ENCODE measurements around the gene PIP4P1. TPM values are rescaled to one million over a fixed set of nuclear protein-coding genes. Genes with fewer than 3 reads are reported as not detected.

Gene PIP4P1
- total RNA-seq, 2 experiments from 2014 or later, result 21.0 to 27.3 TPM

- DNase-seq (no peak), ATAC-seq (peak; percentile 64)
- Mint-ChIP-seq H3K36me3 (ENCODE audit: low read depth) (no peaks in the 10 kb centered on the region), H3K4me1 (ENCODE audit: low read depth) (peaks cover 55% of the 10 kb centered on the region), H3K4me3 (no peak overlapping the region), H3K9me3 (no peaks in the 10 kb centered on the region), H3K27me3 (no peaks in the 10 kb centered on the region), H3K27ac (peak overlapping the region; percentile 66)
- ChIA-PET POLR2A (interaction anchor here (1.1 to 5.0 kb wide), 4 partner anchors 11 to 28 kb away, joined by 3 to 32 read pairs (median 4); partner anchors contain the start of genes PIP4P1 and PNP), CTCF (interaction anchor here (1.5 to 1.6 kb wide), 2 partner anchors 42 to 121 kb away, joined by 3 to 6 read pairs; no protein-coding TSS in a partner anchor)
- intact Hi-C loops (cut with micrococcal nuclease), result no loop called here
- TF ChIP-seq CTCF (IDR thresholded peaks at IDR 0.05), result no peak
Measured at GRCh38 chr14:20489093-20489994, 28.1 kb upstream of the PIP4P1 start.

GRCh38 chr14:20487396-20487725, 26.1 kb upstream of the PIP4P1 start:
- H3K4me1 Mint-ChIP-seq (ENCODE audit: low read depth), result peaks cover 55% of the 10 kb centered on the region
- intact Hi-C loops (cut with micrococcal nuclease), result no loop called here
- no peak for TF ChIP-seq CTCF (IDR thresholded peaks at IDR 0.05)
- CTCF ChIA-PET, result interaction anchor here (0.6 to 1.5 kb wide), 6 partner anchors 9 to 86 kb away, joined by 3 to 5 read pairs (median 3); no protein-coding TSS in a partner anchor
- no peaks in the 10 kb centered on the region for H3K27me3 Mint-ChIP-seq
- H3K4me3 Mint-ChIP-seq, result no peak overlapping the region
- H3K27ac Mint-ChIP-seq, result no peak overlapping the region
- H3K36me3 Mint-ChIP-seq (ENCODE audit: low read depth), result no peaks in the 10 kb centered on the region
- DNase-seq (no peak), ATAC-seq (no peak)
- no peaks in the 10 kb centered on the region for H3K9me3 Mint-ChIP-seq
- POLR2A ChIA-PET, result interaction anchor here (1.4 to 5.0 kb wide), 2 partner anchors 9 to 17 kb away, joined by 3 to 32 read pairs; no protein-coding TSS in a partner anchor

- H3K27me3 Mint-ChIP-seq, result no peaks in the 10 kb centered on the region
- H3K9me3 Mint-ChIP-seq, result no peaks in the 10 kb centered on the region
- CTCF ChIA-PET, result interaction anchor here (0.6 to 1.5 kb wide), 5 partner anchors 9 to 85 kb away, joined by 3 to 5 read pairs (median 3); no protein-coding TSS in a partner anchor
- intact Hi-C loops (cut with micrococcal nuclease), result no loop called here
- no peak overlapping the region for H3K4me3 Mint-ChIP-seq
- ATAC-seq (no peak), DNase-seq (no peak)
- TF ChIP-seq CTCF (IDR thresholded peaks at IDR 0.05), result no peak
- H3K27ac Mint-ChIP-seq, result no peak overlapping the region
- peaks cover 58% of the 10 kb centered on the region for H3K4me1 Mint-ChIP-seq (ENCODE audit: low read depth)
- POLR2A ChIA-PET, result interaction anchor here (1.4 to 5.0 kb wide), 3 partner anchors 9 to 17 kb away, joined by 3 to 32 read pairs (median 9); no protein-coding TSS in a partner anchor
- H3K36me3 Mint-ChIP-seq (ENCODE audit: low read depth), result no peaks in the 10 kb centered on the region
Measured at GRCh38 chr14:20486684-20487395, 25.6 kb upstream of the PIP4P1 start.

- Mint-ChIP-seq H3K27ac (no peak overlapping the region), H3K4me3 (no peak overlapping the region), H3K27me3 (no peaks in the 10 kb centered on the region), H3K36me3 (ENCODE audit: low read depth) (no peaks in the 10 kb centered on the region), H3K4me1 (ENCODE audit: low read depth) (peaks cover 55% of the 10 kb centered on the region), H3K9me3 (no peaks in the 10 kb centered on the region)
- intact Hi-C loops (cut with micrococcal nuclease), result no loop called here
- ChIA-PET POLR2A (interaction anchor here (2.5 to 5.0 kb wide), 2 partner anchors 8 to 16 kb away, joined by 9 to 32 read pairs; no protein-coding TSS in a partner anchor), CTCF (no interaction called here)
- ATAC-seq (no peak), DNase-seq (no peak)
- TF ChIP-seq CTCF (IDR thresholded peaks at IDR 0.05), result no peak
Measured at GRCh38 chr14:20485900-20486299, 24.7 kb upstream of the PIP4P1 start.

Data from activated CD8-positive, alpha-beta T cell treated with anti-CD3 and anti-CD28 coated beads for 36 hours (primary cell).